SH-SY5Y (cell line): ENCODE data around the gene RSPH1.

Experiments used
- GATA2 ChIP-seq: IDR thresholded peaks from 2 replicates; pipeline ENCODE4 v1.6.1; 2011; ENCODE audit warnings: mild to moderate bottlenecking, low read depth, low read length
- GATA3 ChIP-seq: IDR thresholded peaks from 2 replicates; pipeline ENCODE4 v1.6.1; 2011; ENCODE audit warnings: low read depth, mild to moderate bottlenecking, low read length, moderate library complexity

- TF ChIP-seq GATA2 (no peak), GATA3 (no peak)
These were observed 46.6 kb upstream of the RSPH1 start for GRCh38 chr21:42542596-42542995.
